ENCODE data around the gene IFI16. TPM values are rescaled to one million over a fixed set of nuclear protein-coding genes. Genes with fewer than 3 reads are reported as not detected.

IFI16 gene
- total and polyA plus RNA-seq, 2 of the 4 experiments (the other 2 are of a cell fraction) = 45.0 to 65.3 TPM

DNA sequence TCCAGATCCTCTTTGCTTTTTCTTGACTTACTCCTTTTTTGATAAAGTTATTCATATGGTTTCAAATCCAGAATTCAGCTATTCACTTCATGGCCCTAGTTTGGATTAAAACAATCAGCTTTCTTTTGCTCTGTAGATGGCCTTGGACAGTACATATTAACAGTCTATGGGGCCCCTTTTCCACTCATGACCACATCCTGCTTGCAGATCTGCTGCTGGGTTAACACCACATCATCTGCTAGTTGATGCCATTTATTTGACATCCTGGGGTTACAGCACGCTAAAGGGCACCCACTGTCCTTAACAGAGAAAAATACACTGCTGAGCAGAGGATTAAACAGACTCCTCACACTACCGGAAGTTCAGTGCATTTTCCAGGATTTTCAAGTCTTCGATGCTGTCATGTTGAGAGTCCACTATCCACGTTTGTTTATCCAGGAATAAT, 941 bp upstream of the IFI16 start:
- no peak overlapping the region for H2AK9ac ChIP-seq (replicated peaks; ENCODE audit: low read depth, low read length, poor library complexity)
- DNase-seq (peak; percentile 16), ATAC-seq (ENCODE audit: low read depth) (no peak)
- dilution Hi-C loops (cut with HindIII; ENCODE audit: low sequenced_read_pairs, unreplicated experiment) (no loop called here), intact Hi-C loops (cut with micrococcal nuclease) (loop anchor here (1.0 kb wide), 1 partner anchor 8 kb away; no protein-coding TSS in a partner anchor), in situ Hi-C loops (cut with MboI; ENCODE audit: low sequenced_read_pairs) (loop anchor here (10.0 kb wide), 1 partner anchor 1044 kb away; no protein-coding TSS in a partner anchor)
- H4K20me1 ChIP-seq (ENCODE audit: insufficient read depth, low read length) = no peaks in the 10 kb centered on the region
- H3K4me3 ChIP-seq (ENCODE audit: insufficient read depth, low read depth, low read length) = no peak overlapping the region
- H4K91ac ChIP-seq (ENCODE audit: insufficient read depth, low read depth, low read length) = peak overlapping the region; percentile 55
- POLR2A ChIA-PET (ENCODE audit: unreplicated experiment) = no interaction called here
- no peaks in the 10 kb centered on the region for H3K27me3 ChIP-seq (ENCODE audit: control insufficient read depth, insufficient read depth, low read length)
- peak overlapping the region; percentile 10; the same call in 2 of the 3 replicates for H2BK15ac ChIP-seq (ENCODE audit: low read depth, low read length)
- peak overlapping the region; percentile 23 for H2BK20ac ChIP-seq (ENCODE audit: low read depth, low read length)
- peaks cover 13% of the 10 kb centered on the region for H3K4me1 ChIP-seq (ENCODE audit: control insufficient read depth, insufficient read depth, low read length)
- H3K9ac ChIP-seq (ENCODE audit: low read depth, low read length) = no peak overlapping the region
- H2AK5ac ChIP-seq (ENCODE audit: low read depth, low read length) = peak overlapping the region; percentile 54; the same call in 1 of the 2 replicates
- no peak overlapping the region for H3K56ac ChIP-seq (ENCODE audit: extremely low read depth, insufficient read depth, low read length)
- peak overlapping the region; percentile 19 for H3K14ac ChIP-seq (replicated peaks; ENCODE audit: low read depth, low read length)
- peak overlapping the region; percentile 24 for H3K4ac ChIP-seq (ENCODE audit: low read depth, low read length)
- peak overlapping the region; percentile 82 for H2BK120ac ChIP-seq (ENCODE audit: low read depth, low read length)
- WGBS, 2 experiments (ENCODE audit: extremely low coverage in 2 of 2, insufficient read length in 1 of 2) = no CpG with 5 or more reads among the region's 4 CpGs
- TF ChIP-seq, protein P1, sequence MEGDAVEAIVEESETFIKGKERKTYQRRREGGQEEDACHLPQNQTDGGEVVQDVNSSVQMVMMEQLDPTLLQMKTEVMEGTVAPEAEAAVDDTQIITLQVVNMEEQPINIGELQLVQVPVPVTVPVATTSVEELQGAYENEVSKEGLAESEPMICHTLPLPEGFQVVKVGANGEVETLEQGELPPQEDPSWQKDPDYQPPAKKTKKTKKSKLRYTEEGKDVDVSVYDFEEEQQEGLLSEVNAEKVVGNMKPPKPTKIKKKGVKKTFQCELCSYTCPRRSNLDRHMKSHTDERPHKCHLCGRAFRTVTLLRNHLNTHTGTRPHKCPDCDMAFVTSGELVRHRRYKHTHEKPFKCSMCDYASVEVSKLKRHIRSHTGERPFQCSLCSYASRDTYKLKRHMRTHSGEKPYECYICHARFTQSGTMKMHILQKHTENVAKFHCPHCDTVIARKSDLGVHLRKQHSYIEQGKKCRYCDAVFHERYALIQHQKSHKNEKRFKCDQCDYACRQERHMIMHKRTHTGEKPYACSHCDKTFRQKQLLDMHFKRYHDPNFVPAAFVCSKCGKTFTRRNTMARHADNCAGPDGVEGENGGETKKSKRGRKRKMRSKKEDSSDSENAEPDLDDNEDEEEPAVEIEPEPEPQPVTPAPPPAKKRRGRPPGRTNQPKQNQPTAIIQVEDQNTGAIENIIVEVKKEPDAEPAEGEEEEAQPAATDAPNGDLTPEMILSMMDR (conservative IDR thresholded peaks at IDR 0.05; ENCODE audit: low read depth, low read length) = no peak
- TF ChIP-seq POLR2A (IDR thresholded peaks at IDR 0.05; ENCODE audit: low read depth, low read length) (no peak), RAD21 (IDR thresholded peaks at IDR 0.05; ENCODE audit: low read length) (no peak), MAZ (IDR thresholded peaks at IDR 0.05; ENCODE audit: borderline replicate concordance, low read depth, low read length) (no peak), RCOR1 (IDR thresholded peaks at IDR 0.05; ENCODE audit: insufficient replicate concordance, low read length) (no peak)
- peak overlapping the region; percentile 96; the same call in 1 of the 2 replicates for H3K27ac ChIP-seq (ENCODE audit: insufficient read depth, low read length)
- H3K36me3 ChIP-seq (ENCODE audit: control insufficient read depth, insufficient read depth, low read length) = no peaks in the 10 kb centered on the region; the same call in 1 of the 2 replicates
- H3K4me2 ChIP-seq (ENCODE audit: low read depth, low read length) = peak overlapping the region; percentile 13; the same call in 1 of the 2 replicates
- 0 out of 2 replicates have a peak overlapping the region, but pooled peaks have one; percentile 4 for H3K23ac ChIP-seq (ENCODE audit: low read depth, low read length)
- H3K79me1 ChIP-seq (ENCODE audit: low read depth in 1 of 2, low read length in 2 of 2) = peaks cover 0 to 8% of the 10 kb centered on the region in 2 experiments; a peak in 2 of 4 replicates
- H4K8ac ChIP-seq (ENCODE audit: low read depth in 2 of 2, low read length in 2 of 2) = peak overlapping the region; percentile 37 to 87
- no TSS peak for BruUV-seq (replicated peaks)
- peak overlapping the region; percentile 99 for H2BK5ac ChIP-seq (ENCODE audit: low read depth, low read length, poor library complexity, severe bottlenecking)
- H3K9me3 ChIP-seq (ENCODE audit: control insufficient read depth, insufficient read depth, low read length) = no peaks in the 10 kb centered on the region
- H3K9me1 ChIP-seq (ENCODE audit: insufficient read depth, low read length) = 0 out of 2 replicates have a peak, but pooled peaks cover 3% of the 10 kb centered on the region
- H4K5ac ChIP-seq (ENCODE audit: low read depth, low read length) = peak overlapping the region; percentile 95
- H2AFZ ChIP-seq (replicated peaks; ENCODE audit: low read length, poor library complexity) = peak overlapping the region; percentile 46
- peak overlapping the region; percentile 96 for H3K18ac ChIP-seq (ENCODE audit: low read depth, low read length)
- CTCF ChIA-PET = no interaction called here
